Esophagus (tissue), 2 donors: Measurements from ENCODE around the gene ACADVL. TPM values are rescaled to one million over a fixed set of nuclear protein-coding genes. Genes with fewer than 3 reads are reported as not detected.
"Not testable (repeated sequence)": the region's sequence is repeated elsewhere in the genome, so short reads cannot be mapped to it uniquely, and the experiment has no call there.

Source experiments
- H3K27ac ChIP-seq, 2 donors: one replicate each; pipeline ENCODE4 v1.5.1; 2013; ENCODE audit warnings: low read depth in 2 of 2, mild to moderate bottlenecking in 2 of 2, inconsistent platforms in 1 of 2, low read length in 1 of 2, moderate library complexity in 1 of 2
- H3K27me3 ChIP-seq, 2 donors: one replicate each; pipeline ENCODE4 v1.6.1; 2013; ENCODE audit warnings: low read length in 2 of 2, control low read depth in 1 of 2, mild to moderate bottlenecking in 1 of 2; ENCODE audit not compliant: insufficient read depth in 2 of 2, control insufficient read depth in 1 of 2
- H3K36me3 ChIP-seq, 2 donors: one replicate each; pipeline ENCODE4 v1.6.1; 2013; ENCODE audit warnings: low read length in 1 of 2; ENCODE audit not compliant: control insufficient read depth in 2 of 2, insufficient read depth in 2 of 2
- H3K4me1 ChIP-seq, 2 donors: one replicate each; pipeline ENCODE4 v1.6.1; 2013; ENCODE audit warnings: low read length in 1 of 2; ENCODE audit not compliant: control insufficient read depth in 2 of 2, insufficient read depth in 2 of 2
- H3K4me3 ChIP-seq, 2 donors: one replicate each; pipeline ENCODE4 v1.5.1; 2013; ENCODE audit warnings: low read length in 2 of 2, mild to moderate bottlenecking in 2 of 2, low read depth in 1 of 2, moderate library complexity in 1 of 2
- H3K9me3 ChIP-seq, 2 donors: one replicate each; pipeline ENCODE4 v1.6.1; 2013; ENCODE audit warnings: mild to moderate bottlenecking in 2 of 2, low read depth in 1 of 2, low read length in 1 of 2, moderate library complexity in 1 of 2; ENCODE audit not compliant: control insufficient read depth in 2 of 2, insufficient read depth in 1 of 2
- WGBS, 2 donors: extraction: QIAGEN DNeasy Blood & Tissue Kit; methylation state at CpG; one replicate each; pipeline ENCODE4 v1.1.7; 2013; 5-methylcytosine and 5-hydroxymethylcytosine counted together
- polyA plus RNA-seq, 2 donors: library from polyadenylated mRNA; stranded (reverse); fragments of 200-250 nt; gene quantifications; one replicate each; pipeline ENCODE4 v1.2.3, GENCODE V29; 2013
- donor health status: healthy with polysubstance abuse.
- donor health status: Bipolar disorder and iron deficiency.

The ACADVL gene
- polyA plus RNA-seq, 2 donors: 484 to 979 TPM

GRCh38 chr17:7240375-7240774 is 20.6 kb downstream of the ACADVL start:
- Histone ChIP-seq H3K27ac (peak overlapping the region in 1 of 2 donors; percentile 53), H3K4me1 (peaks cover 0 to 10% of the 10 kb centered on the region in 2 donors), H3K4me3 (peak overlapping the region in 1 of 2 donors; percentile 94), H3K9me3 (no peaks in the 10 kb centered on the region), H3K36me3 (peaks cover 4 to 13% of the 10 kb centered on the region in 2 donors), H3K27me3 (no peaks in the 10 kb centered on the region)
- WGBS, 2 donors: 61 to 67% methylated on average over 4 of the region's 4 CpGs

GRCh38 chr17:7241090-7241733 is 21.5 kb downstream of the ACADVL start:
- H3K36me3 ChIP-seq: peaks cover 4 to 8% of the 10 kb centered on the region in 2 donors
- peak overlapping the region; percentile 98 to 100 for H3K27ac ChIP-seq
- H3K4me3 ChIP-seq: peak overlapping the region; percentile 92 to 94
- no peaks in the 10 kb centered on the region for H3K27me3 ChIP-seq
- WGBS, 2 donors: 30 to 32% methylated on average over 9 of the region's 9 CpGs
- peaks cover 0 to 7% of the 10 kb centered on the region in 2 donors for H3K4me1 ChIP-seq
- no peaks in the 10 kb centered on the region for H3K9me3 ChIP-seq

GRCh38 chr17:7241783-7242716 is 22.3 kb downstream of the ACADVL start, which contains the start of gene GABARAP:
Gene GABARAP (minus strand): TSS chr17:7242449. CDS start chr17:7242330, 119 bp downstream.
- Histone ChIP-seq H3K4me1 (peaks cover 0 to 7% of the 10 kb centered on the region in 2 donors), H3K36me3 (peaks cover 4 to 5% of the 10 kb centered on the region in 2 donors), H3K27ac (peak within 1 kb of the TSS; percentile 98 to 100), H3K27me3 (no peaks in the 10 kb centered on the region), H3K9me3 (no peaks in the 10 kb centered on the region), H3K4me3 (peak within 1 kb of the TSS; percentile 92 to 94)
- WGBS, 2 donors: 0% methylated on average over 62 of the region's 62 CpGs

- WGBS, 2 donors: 1% methylated on average over 35 to 49 of the region's 49 CpGs
- H3K27ac ChIP-seq: peak overlapping the region; percentile 98 to 100
- H3K4me3 ChIP-seq: peak overlapping the region; percentile 92 to 94
- H3K9me3 ChIP-seq: no peaks in the 10 kb centered on the region
- H3K36me3 ChIP-seq: peaks cover 4 to 5% of the 10 kb centered on the region in 2 donors
- H3K4me1 ChIP-seq: peaks cover 0 to 7% of the 10 kb centered on the region in 2 donors
- no peaks in the 10 kb centered on the region for H3K27me3 ChIP-seq
Measured at GRCh38 chr17:7242717-7243452, 23.1 kb downstream of the ACADVL start.

- Histone ChIP-seq H3K27me3 (no peaks in the 10 kb centered on the region), H3K36me3 (peaks cover 4 to 5% of the 10 kb centered on the region in 2 donors), H3K4me3 (peak overlapping the region; percentile 92 to 94), H3K27ac (peak overlapping the region; percentile 98 to 100), H3K9me3 (no peaks in the 10 kb centered on the region), H3K4me1 (peaks cover 0 to 7% of the 10 kb centered on the region in 2 donors)
- 39% methylated on average over 2 of the region's 2 CpGs for WGBS, 2 donors
Measured at GRCh38 chr17:7243453-7243729, 23.7 kb downstream of the ACADVL start.

GRCh38 chr17:7243838-7244237 is 24.1 kb downstream of the ACADVL start:
- peak overlapping the region in 1 of 2 donors; percentile 40 for H3K27ac ChIP-seq
- not testable (repeated sequence) for H3K27me3 ChIP-seq, H3K36me3 ChIP-seq, H3K9me3 ChIP-seq, H3K4me1 ChIP-seq
- WGBS, 2 donors: 67 to 76% methylated on average over 10 of the region's 10 CpGs
- H3K4me3 ChIP-seq: peak overlapping the region in 1 of 2 donors; percentile 94

- Histone ChIP-seq H3K4me3 (no peak overlapping the region), H3K4me1 (peaks cover 3 to 7% of the 10 kb centered on the region in 2 donors), H3K36me3 (peaks cover 0 to 5% of the 10 kb centered on the region in 2 donors), H3K27me3 (no peaks in the 10 kb centered on the region), H3K27ac (peak overlapping the region in 1 of 2 donors; percentile 56), H3K9me3 (no peaks in the 10 kb centered on the region)
- WGBS, 2 donors: 91 to 92% methylated on average over 5 of the region's 5 CpGs
Measured at GRCh38 chr17:7246779-7247178, 27.0 kb downstream of the ACADVL start.

GRCh38 chr17:7248796-7249195 is 29.1 kb downstream of the ACADVL start:
- Histone ChIP-seq H3K36me3 (peaks cover 0 to 5% of the 10 kb centered on the region in 2 donors), H3K27ac (no peak overlapping the region), H3K4me1 (peaks cover 3 to 6% of the 10 kb centered on the region in 2 donors), H3K27me3 (no peaks in the 10 kb centered on the region), H3K9me3 (no peaks in the 10 kb centered on the region), H3K4me3 (no peak overlapping the region)
- 67 to 72% methylated on average over 4 of the region's 4 CpGs for WGBS, 2 donors

- no peaks in the 10 kb centered on the region for H3K9me3 ChIP-seq
- H3K27ac ChIP-seq: peak overlapping the region in 1 of 2 donors; percentile 51
- H3K36me3 ChIP-seq: peaks cover 0 to 5% of the 10 kb centered on the region in 2 donors
- peaks cover 3 to 6% of the 10 kb centered on the region in 2 donors for H3K4me1 ChIP-seq
- H3K27me3 ChIP-seq: no peaks in the 10 kb centered on the region
- H3K4me3 ChIP-seq: no peak overlapping the region
- 81% methylated on average over 6 of the region's 6 CpGs for WGBS, 2 donors
Measured at GRCh38 chr17:7249214-7249613, 29.5 kb downstream of the ACADVL start.
